ENCODE results near the gene METAP1D.
"Not testable (repeated sequence)": the region's sequence is repeated elsewhere in the genome, so short reads cannot be mapped to it uniquely, and the experiment has no call there.

The METAP1D gene

DNA sequence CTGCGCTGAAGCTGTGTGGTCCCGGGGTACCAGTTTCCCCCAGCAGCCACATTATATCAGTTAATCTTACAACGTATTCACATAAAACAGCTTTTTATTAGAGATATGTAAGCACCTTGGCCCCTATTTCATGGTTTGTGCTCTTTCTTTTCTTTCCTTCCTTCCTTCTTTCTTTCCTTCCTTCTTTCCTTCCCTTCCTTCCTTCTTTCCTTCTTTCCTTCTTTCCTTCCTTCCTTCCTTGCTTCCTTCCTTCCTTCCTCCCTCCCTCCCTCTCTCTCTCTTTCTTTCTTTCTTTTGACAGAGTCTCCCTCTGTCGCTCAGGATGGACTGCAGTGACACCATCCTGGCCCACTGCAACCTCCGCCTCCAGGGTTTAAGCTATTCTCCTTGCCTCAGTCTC, 3.7 kb upstream of the METAP1D start:
- in situ Hi-C loops (cut with HindIII; ENCODE audit: low sequenced_read_pairs) = no loop called here

DNA sequence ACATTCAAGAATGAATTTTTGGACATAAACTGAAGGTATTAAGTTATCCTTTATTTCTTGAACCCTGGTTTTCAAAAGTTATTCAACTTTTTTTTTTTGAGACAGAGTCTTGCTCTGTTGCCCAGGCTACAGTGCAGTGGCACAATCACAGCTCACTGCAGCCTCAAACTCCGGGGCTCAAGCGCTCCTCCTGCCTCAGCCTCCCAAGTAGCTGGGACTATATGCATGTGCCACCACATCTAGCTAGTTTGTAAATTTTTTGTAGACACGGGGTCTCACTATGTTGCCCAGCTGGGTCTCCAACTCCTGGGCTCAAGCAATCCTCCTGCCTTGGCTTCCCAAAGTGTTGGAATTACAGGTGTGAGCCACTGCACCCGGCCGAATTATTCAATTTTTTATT, 2.7 kb upstream of the METAP1D start:
- in situ Hi-C loops (cut with HindIII; ENCODE audit: low sequenced_read_pairs) = not testable (repeated sequence)

DNA sequence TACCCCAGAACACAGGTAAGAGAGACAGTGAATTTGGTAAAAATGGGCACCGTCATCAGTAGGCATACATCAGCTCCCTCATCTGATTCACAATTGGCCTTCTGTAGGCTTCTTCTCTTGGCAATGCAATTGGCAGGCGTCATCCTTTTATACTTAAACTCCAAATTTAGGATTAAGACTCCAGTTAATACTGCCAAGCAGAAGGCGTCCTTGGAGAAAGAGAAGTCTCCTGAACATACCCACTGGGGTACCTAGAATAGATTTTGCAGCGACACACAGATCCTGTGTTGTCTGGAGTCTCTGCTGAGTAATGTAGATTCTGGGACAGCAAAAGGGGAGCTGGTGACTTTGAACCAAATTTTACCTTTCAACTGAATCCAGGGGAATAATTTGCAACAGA, 592 bp upstream of the METAP1D start:
- in situ Hi-C loops (cut with HindIII; ENCODE audit: low sequenced_read_pairs) = no loop called here

DNA sequence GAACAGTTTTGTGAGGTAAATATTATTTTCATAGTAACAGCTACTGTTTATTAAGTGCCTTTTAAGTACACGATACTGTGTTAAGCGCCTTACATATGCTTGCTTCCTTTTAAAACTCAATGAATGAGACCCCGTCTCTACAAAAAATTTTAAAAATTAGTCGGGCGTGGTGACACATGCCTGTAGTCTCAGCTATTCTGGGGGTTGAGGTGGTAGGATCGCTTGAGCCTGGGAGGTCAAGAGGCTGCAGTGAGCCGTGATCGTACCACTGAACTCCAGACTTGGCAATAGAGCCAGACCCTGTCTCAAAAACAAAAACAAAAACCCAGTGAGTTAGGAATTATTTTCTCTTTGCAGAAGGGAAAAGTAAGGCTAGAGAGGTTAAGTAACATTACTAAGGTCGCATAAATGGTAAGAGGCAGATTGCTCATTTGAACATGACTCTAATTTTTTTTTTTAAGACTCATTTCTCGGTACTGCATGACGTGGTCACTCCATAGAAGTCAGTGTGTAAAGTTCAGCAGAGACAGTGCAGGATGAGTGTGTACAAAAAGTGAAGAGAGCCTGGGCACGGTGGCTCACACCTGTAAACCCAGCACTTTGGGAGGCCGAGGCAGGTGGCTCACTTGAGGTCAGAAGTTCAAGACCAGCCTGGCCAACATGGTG, 1.1 kb downstream of the METAP1D start:
- in situ Hi-C loops (cut with HindIII; ENCODE audit: low sequenced_read_pairs) = no loop called here

DNA sequence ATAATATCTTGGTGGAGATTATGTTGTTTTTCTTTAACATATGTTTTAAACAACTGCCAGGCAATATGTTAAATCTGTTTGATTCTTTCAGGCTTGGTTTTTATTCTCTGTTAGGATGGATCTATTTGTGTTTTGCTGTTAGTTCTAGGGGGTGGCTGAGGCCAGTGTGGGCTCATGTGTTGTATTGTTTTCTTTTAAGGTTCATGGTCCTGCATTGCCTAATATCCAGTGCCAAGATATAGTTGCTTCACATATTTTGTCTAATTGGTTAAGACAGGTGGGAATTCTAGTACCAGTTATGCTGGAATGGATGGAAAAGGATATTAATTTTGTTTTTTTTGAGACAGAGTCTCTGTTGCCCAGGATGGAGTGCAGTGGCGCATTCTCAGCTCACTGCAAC, 7.6 kb downstream of the METAP1D start:
- in situ Hi-C loops (cut with HindIII; ENCODE audit: low sequenced_read_pairs) = no loop called here

DNA sequence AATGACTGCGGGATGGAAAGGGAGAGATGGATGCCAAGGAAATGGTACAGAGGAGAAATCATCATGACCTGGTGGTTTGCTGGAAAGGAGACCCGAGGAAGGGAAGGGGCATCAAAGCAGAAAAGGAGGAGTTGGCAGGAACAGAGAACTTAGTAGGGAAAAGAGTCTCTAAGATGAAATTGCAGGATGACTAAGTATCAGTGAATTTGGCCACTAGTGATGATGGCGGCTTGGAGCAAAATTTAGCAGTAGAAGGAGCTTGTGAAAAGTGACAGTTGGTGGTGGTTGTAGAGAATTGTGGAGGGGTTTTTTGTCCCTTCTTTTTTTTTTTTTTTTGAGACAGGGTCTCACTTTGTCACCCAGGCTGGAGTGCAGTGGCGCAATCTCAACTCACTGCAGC, 10.1 kb downstream of the METAP1D start:
- in situ Hi-C loops (cut with HindIII; ENCODE audit: low sequenced_read_pairs) = no loop called here

DNA sequence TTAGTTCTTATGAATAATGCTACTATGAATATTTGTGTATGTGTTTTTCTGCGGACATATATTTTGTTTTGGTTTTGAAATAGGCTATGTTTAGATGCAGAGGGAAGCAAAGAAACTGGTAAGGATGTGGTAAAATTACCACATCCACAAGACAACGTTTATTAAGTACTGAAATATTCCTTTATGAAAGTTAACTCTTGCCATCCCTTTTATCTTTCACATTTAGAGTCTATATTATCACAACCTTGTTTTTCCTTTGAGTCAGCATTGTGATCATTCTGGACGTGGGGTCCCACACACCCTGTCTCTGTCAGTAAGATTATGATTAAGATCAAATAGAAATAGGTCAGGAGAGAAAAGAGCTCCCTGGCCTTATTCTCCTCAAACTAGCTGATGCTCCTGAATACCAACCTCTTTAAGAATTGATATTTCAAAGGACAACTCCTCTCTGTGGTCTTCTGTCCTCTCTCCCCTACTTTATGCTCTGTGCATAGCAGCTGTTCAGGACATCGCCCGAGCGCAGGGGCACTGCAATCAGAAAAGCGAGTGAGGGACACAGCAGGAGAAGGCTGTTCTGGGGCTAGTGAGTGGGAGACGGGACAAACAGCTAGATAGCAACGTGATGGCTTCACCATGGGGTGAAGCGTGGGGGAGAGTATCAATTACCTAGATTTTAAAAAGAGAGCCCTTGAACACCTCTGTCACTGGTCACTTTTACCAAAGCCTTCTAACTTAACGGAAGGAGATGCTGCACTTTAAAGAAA, 12.2 kb downstream of the METAP1D start:
- in situ Hi-C loops (cut with HindIII; ENCODE audit: low sequenced_read_pairs) = no loop called here

DNA sequence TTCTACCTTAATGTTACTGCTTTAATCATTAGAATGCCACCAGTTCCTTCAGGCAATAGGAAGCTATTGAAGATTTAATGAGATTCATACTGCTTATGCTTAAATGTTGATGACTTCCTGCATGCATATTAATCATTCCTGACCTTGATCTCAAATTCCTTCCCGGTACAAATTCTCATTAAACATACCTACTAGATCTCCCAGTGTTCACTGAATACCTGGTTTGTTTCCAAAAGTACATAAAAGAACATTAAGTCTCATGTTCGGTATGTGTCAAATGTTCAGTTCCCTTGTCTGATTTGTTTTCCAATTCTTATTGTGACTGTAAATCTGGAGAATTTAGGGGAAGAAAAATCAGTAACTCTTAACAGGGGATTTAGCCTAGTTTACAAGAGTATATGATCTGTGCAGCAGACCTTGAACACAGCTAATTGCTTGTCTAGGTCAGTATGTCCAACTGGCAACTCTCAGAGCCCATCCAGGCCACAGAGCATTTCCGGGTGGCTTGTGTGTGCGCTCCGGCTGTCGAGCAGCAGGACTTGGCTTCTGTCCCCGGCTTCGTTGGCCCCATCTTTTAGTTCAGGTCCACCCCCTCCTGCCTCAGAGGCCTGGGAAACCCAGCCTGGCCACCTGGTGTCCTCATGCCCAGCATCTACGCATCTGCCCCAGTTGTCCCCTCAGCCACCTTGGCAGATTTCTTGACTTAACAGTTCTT, 13.1 kb downstream of the METAP1D start:
- in situ Hi-C loops (cut with HindIII; ENCODE audit: low sequenced_read_pairs) = no loop called here

DNA sequence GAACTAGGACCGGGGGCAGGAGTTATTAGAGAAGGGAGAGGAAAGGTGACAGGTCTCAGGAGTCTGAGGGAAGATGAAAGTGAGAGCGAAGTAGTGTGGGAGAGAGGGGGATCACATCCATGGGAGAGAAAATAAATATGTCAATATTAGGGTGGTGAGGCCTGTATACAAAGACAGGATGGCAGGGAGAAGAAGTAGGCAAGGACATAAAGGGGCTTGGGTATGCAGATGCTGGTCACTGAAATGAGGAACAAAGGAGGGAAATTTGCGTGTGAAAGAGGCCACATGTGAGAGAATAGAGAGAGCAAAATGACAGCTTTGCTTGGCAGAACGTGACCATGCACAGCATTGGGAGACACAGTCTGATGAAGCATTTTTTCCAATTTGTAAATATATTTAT, 13.6 kb downstream of the METAP1D start:
- in situ Hi-C loops (cut with HindIII; ENCODE audit: low sequenced_read_pairs) = no loop called here

DNA sequence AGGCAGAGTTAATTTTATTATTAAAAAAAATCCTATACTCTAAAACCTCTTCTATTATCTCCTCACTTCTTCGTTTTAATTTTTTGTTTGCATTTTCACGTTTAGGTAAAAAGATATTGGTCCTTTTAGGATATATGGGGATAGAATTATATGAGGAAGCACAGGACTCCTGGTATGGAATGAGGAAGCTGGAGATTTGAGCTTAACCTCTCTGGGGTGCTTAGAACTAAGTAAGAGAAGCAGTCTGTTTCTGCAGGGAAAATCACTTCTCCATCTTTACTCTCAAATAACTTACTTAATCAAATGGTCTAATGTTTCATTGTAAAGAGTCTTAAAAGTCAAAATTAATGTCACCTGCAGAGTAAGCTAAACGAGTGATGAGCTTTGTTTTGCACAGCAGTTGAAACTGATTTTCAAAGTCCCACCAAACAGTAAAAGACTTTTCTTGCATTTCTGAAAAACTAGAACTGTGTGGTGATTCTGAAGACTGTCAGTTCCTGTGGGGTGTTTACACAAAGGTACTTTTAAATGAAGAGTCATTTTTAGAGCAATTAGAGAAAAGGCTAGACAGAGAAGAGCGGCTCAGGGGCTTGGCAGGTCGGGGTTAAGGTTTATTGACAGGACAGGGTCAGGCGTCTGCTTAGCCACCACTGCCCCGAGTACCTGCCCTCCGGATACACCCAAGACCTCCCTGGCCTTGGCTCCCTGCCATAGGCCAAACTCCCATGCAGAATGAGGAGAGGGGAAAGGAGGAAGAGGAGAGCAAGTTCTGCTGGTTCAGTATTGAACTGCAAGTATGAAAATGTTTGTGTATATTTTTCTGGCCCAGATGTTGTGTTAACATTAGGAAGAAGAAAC, 21.6 kb downstream of the METAP1D start:
- in situ Hi-C loops (cut with HindIII; ENCODE audit: low sequenced_read_pairs) = no loop called here

DNA sequence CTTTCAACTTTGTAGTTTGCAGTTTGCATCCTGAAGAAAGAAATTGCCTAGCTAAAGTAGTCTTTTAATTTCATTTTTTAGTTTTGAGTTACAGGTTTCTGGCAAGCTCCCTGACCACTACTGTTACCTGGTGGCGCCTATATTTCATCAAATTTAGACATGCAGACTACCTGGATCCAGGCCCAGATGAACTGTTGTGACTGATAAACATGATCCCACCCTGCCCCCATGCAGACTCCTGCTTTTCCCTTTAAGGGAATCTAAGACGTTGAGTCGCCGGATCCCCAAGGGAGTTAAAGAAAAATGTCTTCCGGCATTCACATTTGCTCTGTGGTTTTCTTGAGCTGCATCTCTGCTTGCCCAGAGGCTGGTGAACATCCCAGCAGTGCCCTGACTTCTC, 22.2 kb downstream of the METAP1D start:
- in situ Hi-C loops (cut with HindIII; ENCODE audit: low sequenced_read_pairs) = no loop called here

DNA sequence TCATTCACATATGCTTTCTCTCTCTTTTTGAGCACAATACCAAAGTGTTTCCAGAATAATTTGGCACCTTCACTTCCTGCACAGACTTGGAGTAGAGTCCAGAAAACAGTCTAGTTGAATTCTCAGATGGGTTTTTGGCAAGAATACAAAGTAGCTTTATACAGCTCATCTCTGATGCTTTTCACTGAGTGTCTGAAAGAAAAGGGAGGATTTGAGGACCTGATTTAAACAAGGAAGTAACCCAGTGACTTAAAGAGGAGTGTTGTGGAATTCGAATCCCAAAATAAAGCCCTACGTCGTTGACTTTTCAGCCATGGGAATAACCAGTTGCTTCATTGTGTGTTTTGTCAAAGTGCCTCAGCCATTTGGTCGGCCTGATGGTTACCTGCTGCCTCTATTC, 31.8 kb downstream of the METAP1D start:
- in situ Hi-C loops (cut with HindIII; ENCODE audit: low sequenced_read_pairs) = no loop called here

DNA sequence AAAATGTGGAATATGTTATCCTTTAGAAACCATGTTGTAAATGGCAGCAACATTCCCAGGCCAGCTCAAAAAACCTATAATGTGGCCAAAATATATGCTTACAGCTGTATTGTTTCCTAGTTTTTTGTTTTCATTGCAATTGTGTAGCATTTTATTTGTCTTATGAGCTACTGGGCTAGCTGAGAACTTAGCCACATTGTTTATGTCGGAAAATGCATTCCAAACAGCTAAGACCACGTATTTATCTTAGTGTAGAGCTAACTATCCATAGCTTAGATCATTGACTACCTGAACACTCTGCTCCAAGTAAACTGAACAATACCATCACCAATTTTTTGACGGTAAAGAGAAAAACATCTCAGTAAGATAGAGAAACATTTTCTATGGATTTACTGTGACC, 38.4 kb downstream of the METAP1D start:
- in situ Hi-C loops (cut with HindIII; ENCODE audit: low sequenced_read_pairs) = no loop called here

DNA sequence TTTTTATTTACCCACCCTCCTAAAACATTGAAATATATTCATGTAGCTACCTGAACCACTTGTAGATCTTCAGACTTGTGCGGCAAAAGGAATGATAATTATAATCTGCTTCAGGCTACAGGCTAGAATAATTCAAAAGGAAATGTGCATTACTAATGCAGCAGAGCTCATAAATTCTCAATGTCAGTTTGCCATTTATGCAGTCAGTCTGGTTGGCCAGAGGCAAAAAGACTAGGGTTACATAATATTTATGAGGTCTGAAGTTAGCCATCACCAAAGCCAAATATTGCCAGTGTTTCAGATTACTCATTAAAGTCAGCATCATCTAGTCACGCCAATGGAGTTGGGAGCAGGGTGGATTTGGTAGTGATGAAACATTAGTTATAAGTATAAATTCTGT, 38.9 kb downstream of the METAP1D start:
- in situ Hi-C loops (cut with HindIII; ENCODE audit: low sequenced_read_pairs) = no loop called here

DNA sequence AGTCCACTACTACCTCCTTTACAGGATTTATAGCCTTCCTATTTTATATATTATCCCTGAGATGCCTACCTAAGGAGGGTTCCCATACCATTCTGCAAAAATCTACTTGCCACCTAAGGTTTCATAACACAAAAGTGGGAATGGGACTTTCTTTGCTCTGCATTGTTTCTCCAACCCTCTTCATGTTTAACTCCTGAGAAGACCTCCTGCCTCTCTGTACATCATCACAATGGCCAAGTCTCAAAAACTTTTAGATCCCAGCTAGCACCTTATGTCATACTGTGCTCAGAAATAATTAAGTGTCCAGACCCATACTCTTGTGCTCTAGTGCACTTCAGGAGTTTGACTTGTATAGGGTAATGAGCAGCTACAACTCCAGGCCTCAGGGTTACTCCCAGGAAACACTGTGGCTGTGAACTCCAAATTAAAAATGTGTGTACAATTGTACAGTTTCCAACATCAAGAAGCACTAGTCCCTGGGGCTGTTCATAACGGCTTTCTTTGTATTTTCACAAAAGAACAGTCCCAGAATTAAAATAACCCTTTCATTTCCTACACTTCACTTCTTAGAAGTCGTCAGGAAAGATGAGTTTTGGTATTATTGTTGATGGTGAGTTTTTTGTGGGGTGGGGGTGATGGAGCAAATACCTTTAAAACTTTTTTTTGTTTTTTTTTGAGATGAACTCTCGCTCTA, 39.4 kb downstream of the METAP1D start:
- in situ Hi-C loops (cut with HindIII; ENCODE audit: low sequenced_read_pairs) = no loop called here

DNA sequence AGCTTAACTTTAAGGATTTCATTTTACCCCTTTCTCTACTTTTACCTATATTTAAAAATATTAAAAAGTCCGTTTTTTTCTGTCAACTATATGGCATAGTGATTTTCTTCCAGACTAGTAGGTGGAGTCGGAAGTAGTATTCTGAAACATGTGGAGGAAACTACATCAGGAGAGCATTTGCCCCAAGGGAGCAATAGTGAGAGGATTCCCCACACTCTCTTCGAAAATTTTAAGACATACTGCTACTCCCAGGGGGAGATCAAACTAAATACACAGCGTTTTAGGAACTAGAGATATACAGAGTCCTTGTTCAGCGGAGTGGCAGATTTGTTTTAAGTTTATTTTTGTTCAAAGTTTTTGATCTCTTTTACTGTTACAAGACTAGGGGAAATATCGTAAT, 40.6 kb downstream of the METAP1D start:
- in situ Hi-C loops (cut with HindIII; ENCODE audit: low sequenced_read_pairs) = no loop called here

DNA sequence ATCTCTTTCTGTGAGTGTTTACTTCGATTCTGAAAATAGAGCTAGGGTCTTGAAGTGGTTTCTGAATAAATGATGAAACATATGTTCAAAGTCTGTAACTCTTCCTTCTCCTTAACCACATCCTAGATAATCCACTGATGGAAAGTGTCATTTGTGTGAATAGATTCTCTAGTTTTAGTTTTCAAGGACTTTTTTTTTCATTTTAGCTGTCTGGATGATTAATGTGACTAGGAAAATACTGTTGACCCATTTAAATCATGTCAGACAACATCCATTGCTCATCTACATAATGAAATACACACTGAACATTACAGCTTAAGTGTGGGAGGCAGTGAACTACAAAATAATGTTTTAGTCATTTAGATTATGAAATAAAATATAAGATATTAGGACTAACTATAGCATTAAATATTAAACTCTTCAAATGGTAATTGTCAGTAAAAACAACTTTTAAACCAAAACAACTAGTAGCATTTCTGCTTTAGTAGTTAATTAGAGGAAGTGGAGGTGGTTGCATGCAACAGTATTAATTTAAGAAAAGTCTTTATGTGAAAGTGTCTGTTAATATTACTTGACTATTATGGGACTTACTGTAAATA, 46.4 kb downstream of the METAP1D start:
- in situ Hi-C loops (cut with HindIII; ENCODE audit: low sequenced_read_pairs) = no loop called here

DNA sequence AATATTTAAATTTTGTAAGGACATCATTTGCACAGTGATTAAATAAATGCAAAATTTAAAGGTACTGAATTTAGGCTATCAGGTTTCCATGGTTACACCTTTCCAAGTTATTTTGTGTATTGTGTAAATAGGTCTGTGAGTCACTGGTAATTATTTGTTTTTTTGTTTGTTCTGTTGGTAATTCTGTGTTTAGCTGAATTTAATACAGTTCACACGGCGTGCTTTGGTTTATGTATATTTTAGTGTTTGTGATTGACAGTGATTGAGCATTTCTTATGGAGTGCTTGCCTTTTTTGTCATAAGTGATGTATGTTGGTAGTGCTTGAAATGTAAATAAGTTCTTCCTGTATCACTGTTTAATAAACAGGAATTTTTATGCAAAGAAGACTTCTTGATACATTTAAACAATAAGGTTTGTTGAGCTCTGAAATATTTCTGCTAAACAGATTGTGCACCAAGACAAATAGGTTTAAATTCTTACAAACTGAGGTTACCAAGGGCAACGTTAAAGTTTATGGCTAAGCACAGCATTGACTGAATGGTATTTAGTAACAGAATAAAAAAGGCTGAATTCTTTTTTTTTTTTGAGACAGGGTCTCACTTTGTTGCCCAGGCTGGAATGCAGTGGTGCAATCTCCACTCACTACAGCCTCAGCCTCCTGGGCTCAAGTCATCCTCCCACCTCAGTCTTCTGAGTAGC, 47.3 kb downstream of the METAP1D start:
- in situ Hi-C loops (cut with HindIII; ENCODE audit: low sequenced_read_pairs) = no loop called here

Data from DLD1 (cell line).